Hepatocyte (in vitro differentiated cells): Measurements from ENCODE around the gene HMG20A. TPM values are rescaled to one million over a fixed set of nuclear protein-coding genes. Genes with fewer than 3 reads are reported as not detected.

Source experiments
- DNase-seq: peaks from one replicate; pipeline ENCODE4 v3.0.0-alpha.2; 2016; ENCODE audit warnings: low spot score
- H2AFZ ChIP-seq: fragments of 200-600 bp; sonication (generic); 2 replicates; pipeline ENCODE4 v1.6.0; 2016; ENCODE audit warnings: antibody characterized with exemption, mild to moderate bottlenecking
- H3K27ac ChIP-seq: fragments of 200-600 bp; sonication (generic); 2 replicates; pipeline ENCODE4 v1.5.1; 2016; ENCODE audit warnings: mild to moderate bottlenecking
- H3K27me3 ChIP-seq: fragments of 200-600 bp; sonication (generic); 2 replicates; pipeline ENCODE4 v1.6.1; 2016
- H3K36me3 ChIP-seq: fragments of 200-600 bp; sonication (generic); replicated peaks from 2 replicates; pipeline ENCODE4 v1.5.1; 2016; ENCODE audit warnings: low read depth; ENCODE audit not compliant: insufficient read depth
- H3K4me1 ChIP-seq: fragments of 200-600 bp; sonication (generic); 2 replicates; pipeline ENCODE4 v1.5.1; 2016; ENCODE audit warnings: mild to moderate bottlenecking, moderate library complexity; ENCODE audit not compliant: insufficient read depth
- H3K4me2 ChIP-seq: fragments of 200-600 bp; sonication (generic); 2 replicates; pipeline ENCODE4 v1.6.0; 2016
- H3K4me3 ChIP-seq: fragments of 200-600 bp; sonication (generic); 2 replicates; pipeline ENCODE4 v1.5.1; 2016; ENCODE audit warnings: mild to moderate bottlenecking
- H3K79me2 ChIP-seq: fragments of 200-600 bp; sonication (generic); 2 replicates; pipeline ENCODE4 v1.6.0; 2017; ENCODE audit warnings: mild to moderate bottlenecking
- H3K9me2 ChIP-seq: fragments of 200-600 bp; sonication (generic); replicated peaks from 2 replicates; pipeline ENCODE4 v1.6.0; 2017; ENCODE audit warnings: mild to moderate bottlenecking; ENCODE audit not compliant: insufficient read depth
- H3K9me3 ChIP-seq: fragments of 200-600 bp; sonication (generic); 2 replicates; pipeline ENCODE4 v1.5.1; 2016; ENCODE audit warnings: low read depth, mild to moderate bottlenecking
- H4K20me1 ChIP-seq: fragments of 200-600 bp; sonication (generic); 2 replicates; pipeline ENCODE4 v1.6.0; 2016; ENCODE audit warnings: mild to moderate bottlenecking; ENCODE audit not compliant: insufficient read depth, poor library complexity, severe bottlenecking
- CTCF ChIP-seq: fragments of 200-600 bp; sonication (generic); IDR thresholded peaks from 2 replicates; pipeline ENCODE4 v1.5.1; 2016; ENCODE audit warnings: antibody characterized with exemption, mild to moderate bottlenecking; ENCODE audit not compliant: poor library complexity
- EZH2 ChIP-seq: fragments of 200-600 bp; sonication (generic); IDR thresholded peaks from 2 replicates; pipeline ENCODE4 v1.6.1; 2016; ENCODE audit warnings: antibody characterized with exemption, mild to moderate bottlenecking, borderline replicate concordance
- EZH2phosphoT487 ChIP-seq: fragments of 200-600 bp; sonication (generic); IDR thresholded peaks from one replicate; pipeline ENCODE4 v1.6.1; 2018; ENCODE audit warnings: antibody characterized with exemption, mild to moderate bottlenecking, low read depth, moderate library complexity; ENCODE audit not compliant: unreplicated experiment, severe bottlenecking
- WGBS: methylation state at CpG from one replicate; pipeline ENCODE4 v1.1.6; 2016; ENCODE audit warnings: low lambda C conversion rate; ENCODE audit errors: missing lambda C conversion rate; 5-methylcytosine and 5-hydroxymethylcytosine counted together
- polyA plus RNA-seq: library from polyadenylated mRNA; unstranded; fragments of >200 nt; fragmentation: Nextera tagmentation; extraction: Ambion mirVana; gene quantifications from 2 replicates; pipeline ENCODE4 v1.2.1, GENCODE V29; 2016
- total RNA-seq: library from RNA; depleted of rRNA; stranded (reverse); fragments of >200 nt; gene quantifications from 2 replicates; pipeline ENCODE4 v1.2.3, GENCODE V29; 2014

Gene HMG20A
- total and polyA plus RNA-seq, 2 experiments from 2014 or later, result 20.3 to 35.0 TPM

GRCh38 chr15:77476995-77477394, 56.3 kb downstream of the HMG20A start:
- WGBS, result 100% methylated on average over 1 of the region's 1 CpG
- no peak overlapping the region for H3K4me3 ChIP-seq
- H3K9me3 ChIP-seq, result no peaks in the 10 kb centered on the region
- no peak overlapping the region for H3K27ac ChIP-seq
- H3K36me3 ChIP-seq, result no peaks in the 10 kb centered on the region
- H3K27me3 ChIP-seq, result no peaks in the 10 kb centered on the region
- H3K9me2 ChIP-seq, result no peaks in the 10 kb centered on the region
- H3K79me2 ChIP-seq, result no peaks in the 10 kb centered on the region
- no peak overlapping the region for H2AFZ ChIP-seq
- TF ChIP-seq EZH2phosphoT487, result no peak
- no peak for TF ChIP-seq CTCF
- no peak for TF ChIP-seq EZH2
- no peak for DNase-seq
- no peaks in the 10 kb centered on the region for H3K4me1 ChIP-seq
- no peak overlapping the region for H3K4me2 ChIP-seq
- H4K20me1 ChIP-seq, result no peaks in the 10 kb centered on the region

GRCh38 chr15:77478051-77478450, 57.4 kb downstream of the HMG20A start:
- no peak overlapping the region for H2AFZ ChIP-seq
- no peak overlapping the region for H3K4me2 ChIP-seq
- WGBS, result 96% methylated on average over 8 of the region's 8 CpGs
- no peaks in the 10 kb centered on the region for H3K9me2 ChIP-seq
- no peak for DNase-seq
- TF ChIP-seq EZH2phosphoT487 (no peak), CTCF (no peak), EZH2 (no peak)
- no peaks in the 10 kb centered on the region for H4K20me1 ChIP-seq
- no peak overlapping the region for H3K27ac ChIP-seq
- no peak overlapping the region for H3K4me3 ChIP-seq
- H3K4me1 ChIP-seq, result peaks cover 2% of the 10 kb centered on the region
- H3K79me2 ChIP-seq, result no peaks in the 10 kb centered on the region
- no peaks in the 10 kb centered on the region for H3K36me3 ChIP-seq
- H3K9me3 ChIP-seq, result no peaks in the 10 kb centered on the region
- H3K27me3 ChIP-seq, result no peaks in the 10 kb centered on the region

- no peak for DNase-seq
- H3K27me3 ChIP-seq, result no peaks in the 10 kb centered on the region
- TF ChIP-seq EZH2phosphoT487 (no peak), EZH2 (no peak), CTCF (no peak)
- peaks cover 2% of the 10 kb centered on the region for H3K4me1 ChIP-seq
- H3K79me2 ChIP-seq, result no peaks in the 10 kb centered on the region
- no peaks in the 10 kb centered on the region for H3K36me3 ChIP-seq
- H3K4me2 ChIP-seq, result no peak overlapping the region
- H3K4me3 ChIP-seq, result no peak overlapping the region
- H3K9me3 ChIP-seq, result no peaks in the 10 kb centered on the region
- no peaks in the 10 kb centered on the region for H4K20me1 ChIP-seq
- no peak overlapping the region for H2AFZ ChIP-seq
- H3K9me2 ChIP-seq, result no peaks in the 10 kb centered on the region
- H3K27ac ChIP-seq, result no peak overlapping the region
- WGBS, result 98% methylated on average over 3 of the region's 3 CpGs
These were observed 58.3 kb downstream of the HMG20A start for GRCh38 chr15:77479015-77479414.
